ENCODE data around the gene PCK2. TPM values are rescaled to one million over a fixed set of nuclear protein-coding genes. Genes with fewer than 3 reads are reported as not detected.
A peak's percentile ranks its signal among the peaks of the same experiment; 100 is the strongest.
"Not testable (repeated sequence)": the region's sequence is repeated elsewhere in the genome, so short reads cannot be mapped to it uniquely, and the experiment has no call there.

Gene PCK2
- total RNA-seq = 7.6 TPM in 2 replicates

- DNase-seq (ENCODE audit: low read depth in 2 of 2) = peak in 1 of 2 donors; percentile 83
These were observed at the start of gene PCK2 for GRCh38 chr14:24093901-24094840. TSS of gene PCK2 (plus strand) at chr14:24094311. CDS start at chr14:24094406, 95 bp downstream.

- not testable (repeated sequence) for DNase-seq (ENCODE audit: low read depth in 2 of 2)
These were observed 45.1 kb upstream of the PCK2 start for GRCh38 chr14:24049002-24049401.

- DNase-seq (ENCODE audit: low read depth in 2 of 2) = not testable (repeated sequence)
These were observed 43.4 kb upstream of the PCK2 start for GRCh38 chr14:24050753-24051152.

GRCh38 chr14:24051176-24051788 is 42.8 kb upstream of the PCK2 start:
- DNase-seq (ENCODE audit: low read depth in 2 of 2) = no peak

- peak; percentile 4 to 57 for DNase-seq (ENCODE audit: low read depth in 2 of 2)
These were observed 42.1 kb upstream of the PCK2 start, which contains the start of gene CARMIL3 for GRCh38 chr14:24051789-24052655. TSS of gene CARMIL3 (plus strand) at chr14:24052009. CDS start at chr14:24052154, 145 bp downstream.

- no peak for DNase-seq (ENCODE audit: low read depth in 2 of 2)
These were observed 41.2 kb upstream of the PCK2 start for GRCh38 chr14:24052656-24053547.

GRCh38 chr14:24053548-24054323 is 40.4 kb upstream of the PCK2 start:
- no peak for DNase-seq (ENCODE audit: low read depth in 2 of 2)

- DNase-seq (ENCODE audit: low read depth in 2 of 2) = no peak
These were observed 39.8 kb upstream of the PCK2 start for GRCh38 chr14:24054324-24054641.

- no peak for DNase-seq (ENCODE audit: low read depth in 2 of 2)
These were observed 39.5 kb upstream of the PCK2 start for GRCh38 chr14:24054646-24055045.

- no peak for DNase-seq (ENCODE audit: low read depth in 2 of 2)
These were observed 37.9 kb upstream of the PCK2 start for GRCh38 chr14:24055971-24056799.

GRCh38 chr14:24056800-24057184 is 37.3 kb upstream of the PCK2 start:
- no peak for DNase-seq (ENCODE audit: low read depth in 2 of 2)

GRCh38 chr14:24057271-24057670 is 36.8 kb upstream of the PCK2 start:
- DNase-seq (ENCODE audit: low read depth in 2 of 2) = no peak

- no peak for DNase-seq (ENCODE audit: low read depth in 2 of 2)
These were observed 36.2 kb upstream of the PCK2 start for GRCh38 chr14:24057867-24058259.

- peak; percentile 53 to 63 for DNase-seq (ENCODE audit: low read depth in 2 of 2)
These were observed 35.7 kb upstream of the PCK2 start for GRCh38 chr14:24058260-24058950.

- DNase-seq (ENCODE audit: low read depth in 2 of 2) = no peak
These were observed 35.1 kb upstream of the PCK2 start for GRCh38 chr14:24058951-24059475.

GRCh38 chr14:24059841-24060388 is 34.2 kb upstream of the PCK2 start:
- no peak for DNase-seq (ENCODE audit: low read depth in 2 of 2)

- no peak for DNase-seq (ENCODE audit: low read depth in 2 of 2)
These were observed 33.7 kb upstream of the PCK2 start for GRCh38 chr14:24060443-24060842.
